GM18909 (cell line): Measurements from ENCODE around the gene RBM20.
A peak's percentile ranks its signal among the peaks of the same experiment; 100 is the strongest.
"Not testable (repeated sequence)": the region's sequence is repeated elsewhere in the genome, so short reads cannot be mapped to it uniquely, and the experiment has no call there.

ENCODE experiments used
- ATAC-seq: cut with Tn5 transposase; IDR thresholded peaks from one replicate; pipeline ENCODE4 v1.9.1; 2021; ENCODE audit warnings: mild to moderate bottlenecking; ENCODE audit not compliant: unreplicated experiment, poor library complexity

RBM20 gene

DNA sequence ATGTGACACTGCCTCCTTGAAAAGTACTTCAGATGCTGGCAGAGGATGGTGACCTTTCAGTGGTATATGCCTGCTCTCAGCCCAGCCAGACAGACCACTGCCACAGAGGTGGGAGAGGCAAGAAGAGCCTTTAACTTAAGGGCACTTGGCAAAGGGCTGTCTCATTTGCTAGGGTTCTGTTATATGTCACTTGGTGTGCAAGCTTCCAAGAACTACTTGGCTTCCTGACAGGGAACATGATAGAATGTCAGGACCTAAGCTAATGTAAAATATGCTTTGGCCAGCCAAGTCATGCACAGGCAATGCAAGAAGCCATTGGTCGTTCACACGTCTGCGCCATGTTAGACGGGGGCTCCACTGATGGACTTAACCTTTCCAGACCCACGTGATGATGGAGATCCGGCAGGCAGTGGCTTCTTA lies 54.7 kb downstream of the RBM20 start:
- no peak for ATAC-seq

DNA sequence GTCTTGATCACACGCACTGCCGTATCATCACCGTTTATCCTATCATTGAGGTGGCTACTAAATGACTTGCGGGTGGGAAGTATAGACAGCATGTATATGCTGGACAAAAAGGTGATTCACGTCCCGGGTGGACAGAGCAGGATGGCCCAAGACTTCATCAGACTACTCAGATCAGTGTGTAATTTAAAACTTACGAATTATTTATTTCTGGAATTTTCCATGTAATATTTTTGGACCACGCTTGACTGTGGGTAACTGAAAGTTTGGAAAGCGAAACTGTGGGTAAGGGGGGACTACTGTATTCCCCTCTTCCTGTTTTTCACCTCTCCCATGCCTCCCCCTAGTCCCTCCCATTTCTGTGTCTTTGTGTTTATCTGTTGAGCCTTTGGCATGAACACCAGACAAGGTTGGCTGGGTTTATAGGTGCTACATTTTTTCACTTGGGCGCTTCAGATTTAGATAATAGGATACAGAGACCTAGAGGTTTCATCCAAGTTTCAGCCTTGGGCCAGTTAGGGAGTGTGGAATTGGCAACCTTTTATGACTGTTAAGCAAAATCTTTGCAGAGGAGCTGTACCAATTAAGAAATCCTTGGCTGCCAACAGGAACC lies 55.8 kb downstream of the RBM20 start:
- ATAC-seq: no peak

DNA sequence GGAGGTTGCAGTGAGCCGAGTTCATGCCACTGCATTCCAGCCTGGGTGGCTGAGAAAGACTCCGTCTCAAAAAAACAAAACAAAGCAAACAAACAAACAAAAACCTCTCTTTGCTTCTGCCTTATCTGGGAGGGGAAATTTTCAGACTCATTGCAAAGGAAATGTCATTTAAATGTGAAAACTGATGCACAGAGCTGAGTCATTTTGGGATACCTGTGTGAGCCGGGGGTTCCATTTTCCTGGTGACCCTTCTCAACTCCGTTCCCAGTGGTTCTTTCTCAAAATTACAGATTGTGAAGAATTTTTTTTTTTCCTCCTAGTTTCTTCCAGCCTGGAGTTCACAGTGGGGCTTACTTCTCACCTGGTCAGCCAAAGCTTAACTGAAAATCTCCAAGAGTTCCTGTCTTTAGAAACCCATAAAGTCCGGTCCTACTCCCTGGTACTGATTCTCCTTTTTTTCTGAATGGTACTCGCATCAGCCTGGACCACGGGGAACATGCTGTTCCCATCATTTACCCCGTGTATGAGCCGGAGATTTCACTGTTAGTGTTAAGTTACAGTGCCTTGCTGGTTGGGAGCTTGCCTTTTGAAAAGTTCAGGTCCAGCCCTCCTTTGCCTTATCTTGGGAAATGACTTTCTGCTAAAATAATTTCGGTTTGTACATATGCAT lies 56.9 kb downstream of the RBM20 start:
- no peak for ATAC-seq

DNA sequence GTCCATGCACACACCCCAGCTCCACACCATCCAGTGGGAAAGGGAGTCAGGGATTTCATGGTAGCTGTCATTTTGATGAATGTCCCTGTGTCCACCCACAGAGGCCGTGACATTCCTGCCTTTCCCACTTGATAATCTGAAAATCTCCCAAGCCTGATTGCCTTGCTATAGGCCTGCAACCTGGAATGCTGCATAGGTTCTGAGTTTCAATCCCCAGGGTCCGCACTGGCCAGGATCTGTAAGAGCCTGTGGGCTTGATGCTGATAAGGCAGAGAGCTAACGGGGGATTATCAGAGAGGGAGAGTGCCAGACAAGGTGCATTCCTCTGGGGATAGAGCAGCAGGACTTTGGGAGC lies 57.5 kb downstream of the RBM20 start:
- ATAC-seq: no peak

DNA sequence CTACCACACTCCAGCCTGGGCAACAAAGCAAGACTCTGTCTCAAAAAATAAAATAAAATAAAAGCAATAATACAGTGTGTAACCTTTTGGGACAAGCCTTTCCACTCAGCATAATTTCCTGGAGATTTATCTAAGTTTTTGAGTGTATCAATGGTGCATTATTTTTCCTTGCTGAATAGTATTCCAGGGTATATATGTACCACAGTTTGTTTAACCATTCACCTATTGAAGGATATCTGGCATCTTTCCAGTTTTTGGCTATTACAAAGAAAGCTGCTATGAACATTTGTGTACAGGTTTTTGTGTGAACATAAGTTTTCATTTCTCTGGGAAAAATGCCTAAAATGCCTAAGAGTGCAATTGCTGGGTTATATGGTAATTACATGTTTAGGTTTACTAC lies 59.9 kb downstream of the RBM20 start:
- no peak for ATAC-seq

DNA sequence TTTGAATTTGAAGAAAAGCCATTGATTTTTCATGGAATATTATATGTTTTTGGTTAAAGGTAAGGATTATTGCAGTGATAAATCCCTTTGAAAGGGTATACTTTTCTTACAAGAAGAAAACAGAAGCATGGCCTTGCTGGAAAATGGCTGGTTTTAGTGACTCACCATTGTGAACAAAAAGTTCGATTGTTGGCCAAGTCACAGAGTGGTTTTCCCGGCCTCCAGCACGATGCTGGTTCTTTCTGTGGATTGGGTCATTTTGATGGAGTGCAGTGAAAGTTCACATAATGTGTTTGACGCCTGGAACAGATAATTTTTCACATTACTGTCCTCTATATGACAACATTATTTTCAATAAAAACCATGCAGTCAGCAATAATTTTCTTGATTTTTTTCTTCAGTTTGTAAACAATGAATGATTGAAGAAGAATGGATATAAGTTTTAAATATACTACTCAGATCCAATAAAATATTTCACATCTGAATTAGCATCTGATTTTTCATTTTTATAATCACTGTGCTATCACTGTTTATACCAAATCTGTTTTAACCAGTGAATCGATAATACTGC lies 60.9 kb downstream of the RBM20 start:
- no peak for ATAC-seq

DNA sequence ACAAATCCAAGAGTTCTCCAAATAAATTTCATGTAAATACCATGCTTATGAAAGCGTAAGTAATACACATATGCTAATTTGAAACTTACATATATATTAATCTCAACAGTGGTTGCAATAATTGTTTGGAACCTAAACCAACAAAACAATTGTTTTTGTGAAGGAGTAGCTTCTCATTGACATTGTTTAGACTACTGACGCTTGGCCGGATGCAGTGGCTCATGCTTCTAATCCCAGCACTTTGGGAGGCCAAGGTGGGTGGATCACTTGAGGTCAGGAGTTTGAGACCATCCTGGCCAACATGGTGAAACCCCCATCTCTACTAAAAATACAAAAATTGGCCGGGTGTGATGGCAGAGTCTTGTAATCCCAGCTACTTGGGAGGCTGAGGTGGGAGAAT lies 61.5 kb downstream of the RBM20 start:
- ATAC-seq: not testable (repeated sequence)

DNA sequence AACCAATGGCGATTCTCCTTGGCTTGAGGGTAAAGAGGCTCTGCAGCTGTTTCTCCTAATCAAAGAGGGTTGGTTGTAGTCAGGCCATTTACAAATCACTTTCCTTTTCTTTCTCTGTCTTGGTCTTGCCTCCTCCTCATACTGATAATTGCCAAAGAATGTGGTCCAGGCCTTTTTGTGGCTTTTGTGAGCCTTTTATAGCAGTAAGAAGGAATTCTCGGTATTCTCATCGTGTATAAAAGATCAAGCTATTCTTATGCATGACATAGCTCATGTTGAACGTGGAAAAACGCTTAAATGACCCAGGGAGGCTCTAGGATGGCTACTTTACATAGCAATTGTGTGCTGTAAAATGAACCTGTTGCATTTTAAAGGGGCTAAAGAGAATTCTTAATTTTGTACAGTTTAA lies 62.6 kb downstream of the RBM20 start:
- ATAC-seq: no peak

DNA sequence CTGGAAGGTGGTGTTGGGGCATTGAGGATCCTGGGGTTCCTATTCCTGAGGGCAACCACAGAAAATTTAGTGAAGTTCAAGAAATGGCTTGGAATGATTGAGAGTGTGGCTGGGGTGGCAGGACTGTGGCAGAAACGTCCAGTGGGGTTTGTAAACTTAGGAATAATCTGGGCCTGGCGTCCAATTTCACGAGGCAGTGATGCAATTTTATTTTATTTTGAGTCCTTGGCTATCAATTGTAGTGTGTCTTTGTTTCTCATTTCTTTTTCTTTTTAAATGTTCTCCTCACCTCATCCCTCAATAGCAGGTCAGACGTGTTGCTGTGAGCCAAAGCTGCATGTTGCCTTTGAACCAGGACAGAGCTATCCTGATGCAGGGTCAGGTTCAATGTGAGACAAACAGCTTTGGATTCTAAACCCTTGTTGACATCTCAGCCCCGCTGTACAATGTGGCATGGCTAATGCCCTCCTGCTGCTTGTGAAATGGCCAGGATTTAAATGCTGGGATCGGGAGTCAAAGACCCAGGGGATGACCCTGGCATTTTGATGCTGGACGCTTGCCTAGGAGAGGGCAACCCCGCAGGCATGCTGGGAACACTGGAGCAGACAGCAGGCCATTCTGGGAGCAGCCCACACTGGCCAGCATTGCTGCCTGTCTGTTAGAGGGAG lies 64.8 kb downstream of the RBM20 start:
- ATAC-seq: no peak

DNA sequence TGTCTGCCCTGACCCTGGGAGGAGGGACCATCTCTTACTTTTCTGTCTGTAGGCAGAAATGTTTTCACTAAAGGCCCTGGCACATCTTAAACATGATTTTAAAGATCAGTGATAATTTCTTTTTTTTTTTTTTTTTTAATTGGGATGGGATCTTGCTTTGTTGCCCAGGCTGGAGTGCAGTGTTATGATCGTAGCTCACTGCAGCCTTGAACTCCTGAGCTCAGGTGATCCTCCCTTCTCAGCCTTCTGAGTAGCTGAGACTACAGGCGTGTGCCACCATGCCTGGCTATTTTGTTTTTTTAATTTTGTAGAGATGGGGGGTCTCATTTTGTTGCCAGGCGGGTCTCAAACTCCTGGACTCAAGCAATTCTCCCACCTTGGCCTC lies 65.3 kb downstream of the RBM20 start:
- ATAC-seq: no peak

DNA sequence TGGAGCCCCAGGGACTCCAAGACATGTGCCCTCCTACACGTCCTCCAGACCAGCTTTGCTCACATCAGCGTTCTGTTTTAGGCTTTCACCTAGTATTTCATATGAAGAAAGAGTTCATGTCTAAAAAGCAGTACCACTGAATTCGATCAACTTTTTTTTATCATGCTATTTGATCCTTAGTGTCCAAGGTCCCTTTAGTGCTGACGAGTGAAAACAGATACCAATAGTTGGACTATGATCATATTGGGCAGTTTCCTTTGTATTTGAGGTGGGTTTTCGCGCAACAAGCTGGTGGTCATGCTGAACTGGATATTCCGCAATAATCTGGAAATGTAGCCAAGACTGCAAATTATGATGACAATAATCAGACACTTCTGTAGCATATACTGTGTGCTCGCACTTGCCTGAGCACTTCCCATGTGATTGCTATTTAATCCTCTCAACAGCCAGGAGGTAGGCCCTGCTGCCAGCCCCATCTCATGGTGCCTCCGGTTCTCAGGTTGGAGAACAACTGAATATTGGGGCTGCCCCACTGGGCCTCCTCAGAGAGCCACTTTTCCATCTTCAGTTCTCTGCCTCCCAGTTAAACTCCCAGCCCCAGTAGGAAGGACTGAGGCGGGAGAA lies 65.9 kb downstream of the RBM20 start:
- no peak for ATAC-seq

DNA sequence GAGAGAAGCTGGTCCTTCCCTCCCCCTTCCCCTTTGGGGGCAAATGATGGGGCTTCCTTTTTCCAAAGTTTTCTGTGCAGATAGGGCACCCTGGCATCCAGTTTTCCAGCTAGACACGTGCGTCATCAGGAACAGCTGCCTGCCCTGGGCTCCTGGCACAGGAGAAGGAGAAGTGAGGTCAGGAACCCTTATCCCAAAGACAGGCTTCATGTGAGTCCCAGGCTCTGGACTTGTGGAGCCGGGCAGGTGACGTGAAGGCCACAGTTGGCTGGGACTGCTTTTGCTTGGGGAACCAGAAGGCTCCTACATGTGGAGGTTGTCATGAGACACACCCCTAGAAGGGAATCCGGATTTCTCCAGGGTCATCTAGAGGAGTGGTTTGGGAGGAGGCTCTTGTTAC lies 66.5 kb downstream of the RBM20 start:
- no peak for ATAC-seq

DNA sequence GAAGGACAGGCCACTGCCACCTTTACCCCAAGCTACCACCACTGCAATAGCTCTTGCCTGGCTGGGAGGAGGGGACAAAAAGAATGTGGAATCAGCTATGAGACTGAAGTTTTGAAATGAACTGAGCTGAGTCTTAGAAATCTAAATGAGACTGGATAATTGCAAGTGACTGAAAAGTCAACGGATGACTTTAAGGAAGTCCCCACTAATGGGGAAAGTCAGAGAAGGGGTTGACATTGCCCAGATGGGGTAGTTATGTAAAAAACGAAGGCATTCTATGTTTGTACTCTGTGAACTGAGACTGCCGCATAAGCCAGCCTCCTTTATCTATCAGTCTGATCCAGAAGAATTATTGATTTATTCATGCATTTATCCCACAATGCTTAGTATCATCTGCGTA lies 67.2 kb downstream of the RBM20 start:
- ATAC-seq: no peak

DNA sequence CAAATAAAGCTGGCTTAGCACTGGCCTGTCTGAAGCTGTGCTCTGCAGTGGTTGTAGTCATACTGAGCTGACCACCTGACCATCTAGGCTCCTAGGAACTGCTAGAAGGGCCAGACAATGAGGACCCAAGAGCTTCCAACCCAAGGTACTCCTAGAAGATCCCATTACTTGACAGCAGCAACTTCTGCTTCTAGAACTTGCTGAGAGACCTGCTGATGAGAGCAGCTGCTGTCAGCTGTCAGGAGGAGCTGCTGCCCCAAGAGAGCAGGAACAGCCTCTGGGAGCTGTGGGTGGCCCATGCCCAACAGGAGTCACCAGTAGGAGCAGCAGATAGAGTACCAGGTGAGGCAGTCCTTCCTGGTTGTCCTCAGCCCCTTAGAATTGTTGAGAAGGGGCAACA lies 70.2 kb downstream of the RBM20 start:
- no peak for ATAC-seq

DNA sequence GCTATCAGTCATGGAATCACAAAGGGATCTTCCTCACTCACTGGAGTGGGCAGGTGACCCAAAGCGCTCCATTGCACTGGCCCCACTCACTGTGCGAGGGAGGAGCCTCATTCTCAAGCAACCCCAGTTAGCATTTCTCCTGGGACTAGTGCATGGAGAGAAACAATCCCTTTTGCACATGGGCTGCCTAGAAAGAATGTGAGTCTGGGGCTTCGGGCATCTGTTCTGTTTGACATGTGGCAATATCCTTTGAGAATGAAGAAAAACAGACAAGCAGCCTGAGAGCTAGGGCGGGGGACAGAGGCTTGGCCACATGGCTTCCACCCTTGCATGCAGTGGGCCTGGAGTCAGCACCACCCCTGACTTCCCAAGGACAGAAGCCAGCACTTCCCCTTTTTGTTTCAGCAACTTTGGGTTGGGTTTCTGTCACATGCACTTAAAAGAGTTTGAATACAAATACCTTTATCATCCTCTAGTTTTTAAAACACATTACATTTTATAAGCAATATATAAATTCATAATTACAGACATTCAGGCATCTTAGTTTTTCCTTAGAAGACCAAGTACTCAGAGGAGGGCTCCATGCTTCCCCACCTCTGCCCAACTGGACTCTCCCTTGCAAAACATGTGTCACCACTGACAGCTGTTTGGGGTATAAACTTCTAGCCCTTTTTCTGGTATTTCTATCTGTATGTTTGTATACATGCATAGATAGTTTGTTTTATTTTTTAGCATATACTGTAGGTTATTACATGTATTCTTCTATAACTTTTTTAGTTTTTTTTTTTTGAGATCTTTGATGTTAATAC lies 73.8 kb downstream of the RBM20 start:
- peak; percentile 57 for ATAC-seq

DNA sequence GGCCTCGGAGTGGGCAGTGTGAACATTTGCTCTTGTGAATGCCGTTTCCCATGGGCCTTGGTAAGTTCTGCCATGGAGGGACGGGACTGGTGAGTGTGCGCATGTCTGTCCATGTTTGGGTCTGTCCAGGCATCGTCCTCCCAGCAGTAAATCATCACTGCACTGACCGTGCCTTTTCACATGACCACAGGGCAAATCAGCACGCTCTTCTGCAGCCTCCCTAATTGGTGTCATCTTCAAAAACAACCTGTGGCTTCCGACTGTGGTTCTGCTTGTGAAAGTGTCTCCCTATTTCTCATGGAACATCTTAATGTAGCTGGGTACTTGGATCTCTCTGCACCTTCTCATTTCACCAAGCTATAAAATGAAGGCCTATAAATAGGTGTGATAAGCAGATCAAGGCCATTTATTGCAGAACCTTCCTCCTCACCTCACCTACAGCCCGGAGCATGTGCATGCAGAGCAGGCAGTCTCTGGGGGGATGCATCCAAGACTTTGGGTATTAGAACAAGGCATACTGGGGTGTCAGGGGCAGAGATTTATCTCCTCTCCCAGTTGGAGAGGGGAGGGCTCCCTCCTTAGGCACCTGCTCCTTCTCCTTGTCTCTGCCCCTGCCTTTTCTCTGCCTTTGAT lies 77.4 kb downstream of the RBM20 start:
- ATAC-seq: no peak

DNA sequence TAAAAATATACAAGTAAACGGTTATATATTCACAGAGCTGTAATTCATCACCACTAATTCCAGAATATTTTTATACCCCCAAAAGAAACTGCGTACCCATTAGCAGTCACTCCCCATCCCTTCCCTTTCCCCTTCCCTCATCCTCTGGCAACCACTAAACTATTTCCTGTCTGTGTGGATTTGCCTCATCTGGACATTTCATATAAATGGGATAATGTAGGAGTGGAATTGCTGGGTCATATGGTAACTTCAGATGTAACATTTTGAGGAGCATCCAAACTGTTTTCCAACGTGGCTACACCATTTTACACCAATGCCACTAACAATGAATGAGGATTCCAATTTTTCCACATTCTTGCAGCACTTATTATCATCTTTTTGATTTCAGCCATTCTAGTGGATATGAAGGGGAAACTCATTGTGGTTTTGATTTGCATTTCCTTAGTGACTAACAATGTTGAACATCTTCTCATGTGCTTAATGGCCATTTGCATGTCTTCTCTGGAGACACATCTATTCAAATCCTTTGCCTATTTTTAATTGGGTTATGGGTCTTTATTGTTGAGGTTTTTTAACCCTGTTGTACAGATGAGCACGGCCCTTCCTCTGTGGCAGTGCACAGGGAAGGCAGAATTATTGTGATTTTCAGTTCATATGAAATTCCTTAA lies 79.2 kb downstream of the RBM20 start:
- ATAC-seq: no peak

DNA sequence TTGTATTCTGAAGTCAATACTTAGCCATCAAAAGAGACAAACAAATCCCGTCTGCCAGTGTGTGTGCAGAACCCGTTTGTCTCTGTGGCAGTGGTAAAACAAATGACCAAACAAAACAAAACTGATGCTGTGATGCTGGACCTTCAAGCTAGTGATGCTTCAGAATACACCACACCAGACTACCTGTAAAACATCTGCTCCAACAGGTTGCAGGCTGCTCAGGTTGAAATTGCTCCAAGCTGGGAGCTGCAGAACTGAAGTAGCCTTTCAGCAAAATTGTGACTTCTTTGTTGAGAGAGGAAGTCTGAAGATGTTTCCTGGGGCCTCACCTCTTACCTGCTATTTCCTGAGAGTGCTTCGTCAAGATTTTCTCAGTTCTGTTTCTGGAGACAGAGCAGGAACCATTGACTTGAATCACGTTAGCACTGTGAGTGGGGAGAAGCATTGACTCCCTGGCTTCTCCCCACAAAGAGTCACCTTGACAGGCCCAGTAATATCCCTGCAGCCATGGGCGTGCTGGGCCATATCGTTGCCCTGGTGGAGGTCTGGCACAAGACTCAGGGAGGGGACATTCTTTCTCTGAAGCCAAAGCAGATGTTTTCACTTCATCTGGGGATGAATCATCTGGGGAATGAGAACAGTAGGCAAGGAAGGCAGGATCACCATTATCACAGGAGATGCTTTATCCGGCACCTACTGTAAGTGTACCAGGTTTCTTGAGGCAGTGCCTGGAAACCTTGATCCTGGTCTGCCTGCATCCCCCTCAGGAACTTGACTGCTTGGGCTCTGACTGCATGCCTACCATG lies 80.2 kb downstream of the RBM20 start:
- ATAC-seq: peak; percentile 80

DNA sequence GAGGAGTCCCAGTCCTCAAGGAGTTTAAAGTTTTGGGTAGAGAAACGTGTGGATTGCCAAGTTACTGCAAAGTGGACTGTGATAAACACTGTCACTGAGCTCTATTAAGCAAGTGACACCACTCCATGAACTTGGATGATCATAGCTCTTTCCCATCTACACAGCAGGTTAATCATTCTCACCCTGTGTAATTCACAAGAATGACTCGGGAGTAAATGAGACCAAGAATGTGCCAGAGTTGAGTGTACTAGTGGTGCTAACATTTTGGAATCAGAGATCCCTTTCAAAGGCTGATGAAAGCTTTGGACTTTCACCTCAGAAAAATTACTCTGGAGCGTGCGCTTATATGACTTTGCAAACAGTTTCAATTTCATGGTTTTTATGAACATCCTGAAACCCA lies 80.8 kb downstream of the RBM20 start:
- ATAC-seq: no peak
